DOHH2 (cell line): ENCODE data around the gene HLA-DPB1.

Source experiments
- EZH2phosphoT487 ChIP-seq: fragments of 200-600 bp; sonication (generic); IDR thresholded peaks from 2 replicates; pipeline ENCODE4 v1.6.1; 2017; ENCODE audit warnings: borderline replicate concordance, mild to moderate bottlenecking, antibody characterized with exemption, low read length, moderate library complexity, mixed read lengths
- TF ChIP-seq, protein P1 (sequence below): fragments of 200-600 bp; sonication (generic); IDR thresholded peaks from one replicate; pipeline ENCODE4 v1.5.1; 2014; ENCODE audit warnings: antibody characterized with exemption, mild to moderate bottlenecking, low read depth, low read length; ENCODE audit not compliant: poor library complexity, severe bottlenecking

GRCh38 chr6:33107641-33108040 is 31.9 kb downstream of the HLA-DPB1 start:
- TF ChIP-seq, protein P1, sequence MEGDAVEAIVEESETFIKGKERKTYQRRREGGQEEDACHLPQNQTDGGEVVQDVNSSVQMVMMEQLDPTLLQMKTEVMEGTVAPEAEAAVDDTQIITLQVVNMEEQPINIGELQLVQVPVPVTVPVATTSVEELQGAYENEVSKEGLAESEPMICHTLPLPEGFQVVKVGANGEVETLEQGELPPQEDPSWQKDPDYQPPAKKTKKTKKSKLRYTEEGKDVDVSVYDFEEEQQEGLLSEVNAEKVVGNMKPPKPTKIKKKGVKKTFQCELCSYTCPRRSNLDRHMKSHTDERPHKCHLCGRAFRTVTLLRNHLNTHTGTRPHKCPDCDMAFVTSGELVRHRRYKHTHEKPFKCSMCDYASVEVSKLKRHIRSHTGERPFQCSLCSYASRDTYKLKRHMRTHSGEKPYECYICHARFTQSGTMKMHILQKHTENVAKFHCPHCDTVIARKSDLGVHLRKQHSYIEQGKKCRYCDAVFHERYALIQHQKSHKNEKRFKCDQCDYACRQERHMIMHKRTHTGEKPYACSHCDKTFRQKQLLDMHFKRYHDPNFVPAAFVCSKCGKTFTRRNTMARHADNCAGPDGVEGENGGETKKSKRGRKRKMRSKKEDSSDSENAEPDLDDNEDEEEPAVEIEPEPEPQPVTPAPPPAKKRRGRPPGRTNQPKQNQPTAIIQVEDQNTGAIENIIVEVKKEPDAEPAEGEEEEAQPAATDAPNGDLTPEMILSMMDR: no peak
- no peak for TF ChIP-seq EZH2phosphoT487
